HG03565 (cell line): ENCODE data around the gene PLA2G4B.

ENCODE experiments used
- ATAC-seq: cut with Tn5 transposase; IDR thresholded peaks from one replicate; pipeline ENCODE4 v1.9.1; 2021; ENCODE audit warnings: mild to moderate bottlenecking, moderate library complexity; ENCODE audit not compliant: unreplicated experiment

The PLA2G4B gene

GRCh38 chr15:41809121-41809520 is 29.5 kb upstream of the PLA2G4B start:
- ATAC-seq = no peak

GRCh38 chr15:41809526-41810220 is 29.0 kb upstream of the PLA2G4B start:
- ATAC-seq = no peak

- ATAC-seq = no peak
These were observed 27.8 kb upstream of the PLA2G4B start for GRCh38 chr15:41810651-41811431.

- no peak for ATAC-seq
These were observed 27.0 kb upstream of the PLA2G4B start for GRCh38 chr15:41811432-41812195.

- no peak for ATAC-seq
These were observed 25.7 kb upstream of the PLA2G4B start for GRCh38 chr15:41812820-41813375.

GRCh38 chr15:41813426-41813825 is 25.2 kb upstream of the PLA2G4B start:
- ATAC-seq = no peak

GRCh38 chr15:41814534-41814933 is 24.1 kb upstream of the PLA2G4B start:
- ATAC-seq = no peak

GRCh38 chr15:41816788-41817187 is 21.9 kb upstream of the PLA2G4B start:
- ATAC-seq = no peak

- ATAC-seq = no peak
These were observed 21.3 kb upstream of the PLA2G4B start for GRCh38 chr15:41817327-41817726.

- no peak for ATAC-seq
These were observed 20.9 kb upstream of the PLA2G4B start for GRCh38 chr15:41817781-41818180.

- ATAC-seq = no peak
These were observed 19.1 kb upstream of the PLA2G4B start for GRCh38 chr15:41819455-41820050.

GRCh38 chr15:41820791-41821423 is 17.7 kb upstream of the PLA2G4B start:
- ATAC-seq = no peak

GRCh38 chr15:41821831-41822230 is 16.8 kb upstream of the PLA2G4B start:
- no peak for ATAC-seq

GRCh38 chr15:41822471-41822870 is 16.2 kb upstream of the PLA2G4B start:
- no peak for ATAC-seq

GRCh38 chr15:41822957-41823356 is 15.7 kb upstream of the PLA2G4B start:
- ATAC-seq = no peak

- no peak for ATAC-seq
These were observed 15.1 kb upstream of the PLA2G4B start for GRCh38 chr15:41823502-41823901.

GRCh38 chr15:41824062-41824745 is 14.4 kb upstream of the PLA2G4B start:
- no peak for ATAC-seq

- ATAC-seq = no peak
These were observed 13.5 kb upstream of the PLA2G4B start for GRCh38 chr15:41825145-41825544.

GRCh38 chr15:41825572-41826535 is 12.8 kb upstream of the PLA2G4B start:
- ATAC-seq = no peak
